Measurements from ENCODE around the gene CENATAC. TPM values are rescaled to one million over a fixed set of nuclear protein-coding genes. Genes with fewer than 3 reads are reported as not detected.

The CENATAC gene
- total and polyA plus RNA-seq, 9 of the 15 experiments (the other 6 are each of a cell fraction or from before 2014, with no cell fraction given) = 2.4 to 25.5 (median 13.7) TPM

GRCh38 chr11:119018074-119018938 lies 20.4 kb downstream of the CENATAC start, which contains the start of the genes RPS25 and TRAPPC4 (continued):
- TF ChIP-seq SIN3A (IDR thresholded peaks at IDR 0.05; ENCODE audit: borderline replicate concordance in 2 of 2, control insufficient read depth in 1 of 2, low read depth in 2 of 2, low read length in 2 of 2) (peak in 1 of 2 experiments; percentile 74; a peak in 2 of 4 replicates), BRD9 (IDR thresholded peaks at IDR 0.05; ENCODE audit: low read depth, partially characterized antibody) (no peak), ZC3H8 (IDR thresholded peaks at IDR 0.05) (no peak), KLF10 (CRISPR knock-in tag; IDR thresholded peaks at IDR 0.05) (no peak), PHB (CRISPR knock-in tag; IDR thresholded peaks at IDR 0.05) (peak; percentile 25; the same call in 1 of the 2 replicates), POLR2A (conservative IDR thresholded peaks at IDR 0.05) (peak; percentile 98), SMARCE1 (IDR thresholded peaks at IDR 0.05) (no peak), RHOXF2B (CRISPR knock-in tag; conservative IDR thresholded peaks at IDR 0.05) (0 out of 2 replicates have a peak, but pooled peaks have one; percentile 43), RBM22 (IDR thresholded peaks at IDR 0.05; ENCODE audit: low read depth, low read length, poor library complexity, severe bottlenecking) (peak; percentile 50), PREB (CRISPR knock-in tag; IDR thresholded peaks at IDR 0.05) (no peak), ZNF780A (CRISPR knock-in tag; IDR thresholded peaks at IDR 0.05) (no peak), ZNF165 (CRISPR knock-in tag; IDR thresholded peaks at IDR 0.05; ENCODE audit: borderline replicate concordance) (no peak), SMAD1 (IDR thresholded peaks at IDR 0.05; ENCODE audit: low read depth, low read length, partially characterized antibody) (peak; percentile 84), E2F3 (CRISPR knock-in tag; IDR thresholded peaks at IDR 0.05) (no peak), GABPA (tag; conservative IDR thresholded peaks at IDR 0.05; ENCODE audit: low read depth) (peak; percentile 99), ID3 (CRISPR knock-in tag; IDR thresholded peaks at IDR 0.05) (no peak), ID3 (tag; IDR thresholded peaks at IDR 0.05) (peak; percentile 63; the same call in 1 of the 2 replicates), PML (IDR thresholded peaks at IDR 0.05; ENCODE audit: low read length) (peak; percentile 83), CBFB (CRISPR knock-in tag; IDR thresholded peaks at IDR 0.05) (peak; percentile 13; the same call in 1 of the 2 replicates), NR2C1 (IDR thresholded peaks at IDR 0.05) (peak; percentile 100), NR2C1 (tag; IDR thresholded peaks at IDR 0.05) (peak; percentile 100)
